NT2/D1 (cell line): ENCODE data around the gene KIF16B.

Experiments used
- SUZ12 ChIP-seq: IDR thresholded peaks from 2 replicates; pipeline ENCODE4 v1.6.1; 2011; ENCODE audit not compliant: insufficient read length, insufficient read depth; ENCODE audit errors: extremely low read depth
- YY1 ChIP-seq: IDR thresholded peaks from 2 replicates; pipeline ENCODE4 v1.6.1; 2011; ENCODE audit not compliant: insufficient read length, insufficient read depth

DNA sequence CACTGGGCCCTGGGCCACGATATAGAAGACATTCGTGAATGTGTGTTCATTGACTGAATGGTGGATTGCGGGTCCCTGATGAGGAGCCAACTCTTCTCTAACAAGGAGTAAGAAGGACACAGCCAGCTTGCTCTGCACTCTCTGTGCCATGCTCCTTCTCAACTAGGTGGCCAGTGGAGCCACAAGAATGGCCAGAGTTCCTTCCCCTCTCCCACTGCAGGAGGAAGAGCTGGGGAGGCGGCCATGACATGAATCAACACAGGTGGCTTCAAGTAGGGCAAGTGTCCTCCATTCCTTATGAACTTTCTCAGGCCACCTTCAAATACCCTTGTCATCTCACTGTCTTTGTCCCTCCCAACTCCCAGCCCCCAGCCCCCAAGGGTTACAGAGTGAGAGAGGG lies 305.7 kb downstream of the KIF16B start:
- no peak for TF ChIP-seq SUZ12
- TF ChIP-seq YY1, result no peak
